Measurements from ENCODE around the gene MVD. TPM values are rescaled to one million over a fixed set of nuclear protein-coding genes. Genes with fewer than 3 reads are reported as not detected.

The MVD gene
- total and polyA plus RNA-seq, 2 of the 13 experiments (the other 11 are each of a cell fraction or from before 2014, with no cell fraction given), result 28.1 to 187 TPM

DNA sequence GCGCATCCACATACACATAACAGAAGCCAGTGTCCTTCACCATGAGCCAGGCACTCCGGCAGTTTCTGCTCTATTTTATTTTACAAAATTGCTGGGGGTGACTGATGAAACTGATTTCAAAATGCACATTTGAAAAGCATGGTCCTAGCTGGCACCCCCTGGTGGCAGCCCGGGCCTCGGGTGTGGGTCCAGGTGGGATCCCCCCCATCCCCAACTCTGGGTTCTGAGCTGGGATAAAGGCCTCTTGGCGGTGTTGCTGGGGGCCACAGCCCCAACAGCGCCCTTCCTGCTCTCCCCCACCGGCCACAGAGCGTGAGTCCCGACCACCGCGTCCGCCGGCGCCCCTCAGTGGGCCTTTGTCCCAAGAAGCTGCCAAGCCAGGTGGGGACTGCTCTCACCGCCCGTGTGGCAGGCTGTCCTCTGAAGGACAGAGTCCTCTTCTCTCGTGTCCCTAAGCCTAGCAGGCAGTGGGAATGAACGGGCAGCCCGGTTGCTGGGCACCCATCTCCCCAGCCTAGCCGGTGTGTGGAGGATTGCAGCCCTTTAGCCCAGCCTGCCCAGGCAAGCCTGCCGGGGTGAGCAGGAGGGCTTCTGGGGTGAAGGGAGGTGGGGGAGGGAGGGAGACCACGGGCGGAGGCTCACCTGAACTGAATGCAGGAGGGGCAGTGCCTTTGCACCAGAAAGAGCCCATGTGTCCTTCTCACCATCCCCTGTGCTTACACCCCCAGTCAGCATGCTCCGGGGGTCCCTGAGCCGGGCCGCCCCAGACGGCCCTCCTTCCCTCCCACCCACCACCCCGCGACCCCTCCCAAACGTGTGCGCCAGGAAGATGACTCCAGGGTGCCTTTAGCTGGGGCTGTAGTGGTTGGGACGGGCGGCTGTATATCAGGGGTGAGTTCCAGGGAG lies 22.5 kb upstream of the MVD start (continued):
- TF ChIP-seq, protein P1, sequence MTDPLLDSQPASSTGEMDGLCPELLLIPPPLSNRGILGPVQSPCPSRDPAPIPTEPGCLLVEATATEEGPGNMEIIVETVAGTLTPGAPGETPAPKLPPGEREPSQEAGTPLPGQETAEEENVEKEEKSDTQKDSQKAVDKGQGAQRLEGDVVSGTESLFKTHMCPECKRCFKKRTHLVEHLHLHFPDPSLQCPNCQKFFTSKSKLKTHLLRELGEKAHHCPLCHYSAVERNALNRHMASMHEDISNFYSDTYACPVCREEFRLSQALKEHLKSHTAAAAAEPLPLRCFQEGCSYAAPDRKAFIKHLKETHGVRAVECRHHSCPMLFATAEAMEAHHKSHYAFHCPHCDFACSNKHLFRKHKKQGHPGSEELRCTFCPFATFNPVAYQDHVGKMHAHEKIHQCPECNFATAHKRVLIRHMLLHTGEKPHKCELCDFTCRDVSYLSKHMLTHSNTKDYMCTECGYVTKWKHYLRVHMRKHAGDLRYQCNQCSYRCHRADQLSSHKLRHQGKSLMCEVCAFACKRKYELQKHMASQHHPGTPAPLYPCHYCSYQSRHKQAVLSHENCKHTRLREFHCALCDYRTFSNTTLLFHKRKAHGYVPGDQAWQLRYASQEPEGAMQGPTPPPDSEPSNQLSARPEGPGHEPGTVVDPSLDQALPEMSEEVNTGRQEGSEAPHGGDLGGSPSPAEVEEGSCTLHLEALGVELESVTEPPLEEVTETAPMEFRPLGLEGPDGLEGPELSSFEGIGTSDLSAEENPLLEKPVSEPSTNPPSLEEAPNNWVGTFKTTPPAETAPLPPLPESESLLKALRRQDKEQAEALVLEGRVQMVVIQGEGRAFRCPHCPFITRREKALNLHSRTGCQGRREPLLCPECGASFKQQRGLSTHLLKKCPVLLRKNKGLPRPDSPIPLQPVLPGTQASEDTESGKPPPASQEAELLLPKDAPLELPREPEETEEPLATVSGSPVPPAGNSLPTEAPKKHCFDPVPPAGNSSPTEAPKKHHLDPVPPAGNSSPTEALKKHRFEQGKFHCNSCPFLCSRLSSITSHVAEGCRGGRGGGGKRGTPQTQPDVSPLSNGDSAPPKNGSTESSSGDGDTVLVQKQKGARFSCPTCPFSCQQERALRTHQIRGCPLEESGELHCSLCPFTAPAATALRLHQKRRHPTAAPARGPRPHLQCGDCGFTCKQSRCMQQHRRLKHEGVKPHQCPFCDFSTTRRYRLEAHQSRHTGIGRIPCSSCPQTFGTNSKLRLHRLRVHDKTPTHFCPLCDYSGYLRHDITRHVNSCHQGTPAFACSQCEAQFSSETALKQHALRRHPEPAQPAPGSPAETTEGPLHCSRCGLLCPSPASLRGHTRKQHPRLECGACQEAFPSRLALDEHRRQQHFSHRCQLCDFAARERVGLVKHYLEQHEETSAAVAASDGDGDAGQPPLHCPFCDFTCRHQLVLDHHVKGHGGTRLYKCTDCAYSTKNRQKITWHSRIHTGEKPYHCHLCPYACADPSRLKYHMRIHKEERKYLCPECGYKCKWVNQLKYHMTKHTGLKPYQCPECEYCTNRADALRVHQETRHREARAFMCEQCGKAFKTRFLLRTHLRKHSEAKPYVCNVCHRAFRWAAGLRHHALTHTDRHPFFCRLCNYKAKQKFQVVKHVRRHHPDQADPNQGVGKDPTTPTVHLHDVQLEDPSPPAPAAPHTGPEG (CRISPR knock-in tag; IDR thresholded peaks at IDR 0.05), result no peak
- TF ChIP-seq ZSCAN9 (CRISPR knock-in tag; IDR thresholded peaks at IDR 0.05; ENCODE audit: borderline replicate concordance) (no peak), ZMYM4 (CRISPR knock-in tag; IDR thresholded peaks at IDR 0.05) (peak; percentile 11; the same call in 1 of the 2 replicates), EED (CRISPR knock-in tag; IDR thresholded peaks at IDR 0.05) (no peak), REXO4 (CRISPR knock-in tag; IDR thresholded peaks at IDR 0.05; ENCODE audit: borderline replicate concordance) (no peak), SRSF9 (IDR thresholded peaks at IDR 0.05; ENCODE audit: borderline replicate concordance, insufficient read depth, low read depth, low read length, poor library complexity, severe bottlenecking) (no peak), MTF1 (CRISPR knock-in tag; IDR thresholded peaks at IDR 0.05) (no peak), KDM5A (IDR thresholded peaks at IDR 0.05; ENCODE audit: borderline replicate concordance, low read length) (no peak), ZNF382 (CRISPR knock-in tag; IDR thresholded peaks at IDR 0.05; ENCODE audit: borderline replicate concordance) (no peak), CBX2 (IDR thresholded peaks at IDR 0.05; ENCODE audit: low read depth, low read length) (no peak), CBX2 (CRISPR knock-in tag; IDR thresholded peaks at IDR 0.05; ENCODE audit: low read depth) (no peak), SIX1 (CRISPR knock-in tag; IDR thresholded peaks at IDR 0.05; ENCODE audit: borderline replicate concordance) (no peak), HIVEP1 (CRISPR knock-in tag; IDR thresholded peaks at IDR 0.05) (0 out of 2 replicates have a peak, but pooled peaks have one; percentile 27)
- TF ChIP-seq, protein P2, sequence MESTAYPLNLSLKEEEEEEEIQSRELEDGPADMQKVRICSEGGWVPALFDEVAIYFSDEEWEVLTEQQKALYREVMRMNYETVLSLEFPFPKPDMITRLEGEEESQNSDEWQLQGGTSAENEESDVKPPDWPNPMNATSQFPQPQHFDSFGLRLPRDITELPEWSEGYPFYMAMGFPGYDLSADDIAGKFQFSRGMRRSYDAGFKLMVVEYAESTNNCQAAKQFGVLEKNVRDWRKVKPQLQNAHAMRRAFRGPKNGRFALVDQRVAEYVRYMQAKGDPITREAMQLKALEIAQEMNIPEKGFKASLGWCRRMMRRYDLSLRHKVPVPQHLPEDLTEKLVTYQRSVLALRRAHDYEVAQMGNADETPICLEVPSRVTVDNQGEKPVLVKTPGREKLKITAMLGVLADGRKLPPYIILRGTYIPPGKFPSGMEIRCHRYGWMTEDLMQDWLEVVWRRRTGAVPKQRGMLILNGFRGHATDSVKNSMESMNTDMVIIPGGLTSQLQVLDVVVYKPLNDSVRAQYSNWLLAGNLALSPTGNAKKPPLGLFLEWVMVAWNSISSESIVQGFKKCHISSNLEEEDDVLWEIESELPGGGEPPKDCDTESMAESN (CRISPR knock-in tag; conservative IDR thresholded peaks at IDR 0.05), result 0 out of 2 replicates have a peak, but pooled peaks have one; percentile 1
- TF ChIP-seq, protein P3, sequence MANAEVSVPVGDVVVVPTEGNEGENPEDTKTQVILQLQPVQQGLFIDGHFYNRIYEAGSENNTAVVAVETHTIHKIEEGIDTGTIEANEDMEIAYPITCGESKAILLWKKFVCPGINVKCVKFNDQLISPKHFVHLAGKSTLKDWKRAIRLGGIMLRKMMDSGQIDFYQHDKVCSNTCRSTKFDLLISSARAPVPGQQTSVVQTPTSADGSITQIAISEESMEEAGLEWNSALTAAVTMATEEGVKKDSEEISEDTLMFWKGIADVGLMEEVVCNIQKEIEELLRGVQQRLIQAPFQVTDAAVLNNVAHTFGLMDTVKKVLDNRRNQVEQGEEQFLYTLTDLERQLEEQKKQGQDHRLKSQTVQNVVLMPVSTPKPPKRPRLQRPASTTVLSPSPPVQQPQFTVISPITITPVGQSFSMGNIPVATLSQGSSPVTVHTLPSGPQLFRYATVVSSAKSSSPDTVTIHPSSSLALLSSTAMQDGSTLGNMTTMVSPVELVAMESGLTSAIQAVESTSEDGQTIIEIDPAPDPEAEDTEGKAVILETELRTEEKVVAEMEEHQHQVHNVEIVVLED (CRISPR knock-in tag; IDR thresholded peaks at IDR 0.05; ENCODE audit: borderline replicate concordance), result 0 out of 2 replicates have a peak, but pooled peaks have one; percentile 17
- TF ChIP-seq, protein P4, sequence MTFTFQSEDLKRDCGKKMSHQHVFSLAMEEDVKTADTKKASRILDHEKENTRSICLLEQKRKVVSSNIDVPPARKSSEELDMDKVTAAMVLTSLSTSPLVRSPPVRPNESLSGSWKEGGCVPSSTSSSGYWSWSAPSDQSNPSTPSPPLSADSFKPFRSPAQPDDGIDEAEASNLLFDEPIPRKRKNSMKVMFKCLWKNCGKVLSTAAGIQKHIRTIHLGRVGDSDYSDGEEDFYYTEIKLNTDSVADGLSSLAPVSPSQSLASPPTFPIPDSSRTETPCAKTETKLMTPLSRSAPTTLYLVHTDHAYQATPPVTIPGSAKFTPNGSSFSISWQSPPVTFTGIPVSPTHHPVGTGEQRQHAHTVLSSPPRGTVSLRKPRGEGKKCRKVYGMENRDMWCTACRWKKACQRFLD (CRISPR knock-in tag; IDR thresholded peaks at IDR 0.05; ENCODE audit: borderline replicate concordance), result no peak

Measured in HepG2 (cell line).